Inflammatory macrophage (primary cell): ENCODE data around the gene LRRC32.
"Not testable (repeated sequence)": the region's sequence is repeated elsewhere in the genome, so short reads cannot be mapped to it uniquely, and the experiment has no call there.

Experiments used
- DNase-seq, 2 donors: peaks; one replicate each; pipeline ENCODE4 v3.0.0-alpha.2; 2020 to 2022

The LRRC32 gene

DNA sequence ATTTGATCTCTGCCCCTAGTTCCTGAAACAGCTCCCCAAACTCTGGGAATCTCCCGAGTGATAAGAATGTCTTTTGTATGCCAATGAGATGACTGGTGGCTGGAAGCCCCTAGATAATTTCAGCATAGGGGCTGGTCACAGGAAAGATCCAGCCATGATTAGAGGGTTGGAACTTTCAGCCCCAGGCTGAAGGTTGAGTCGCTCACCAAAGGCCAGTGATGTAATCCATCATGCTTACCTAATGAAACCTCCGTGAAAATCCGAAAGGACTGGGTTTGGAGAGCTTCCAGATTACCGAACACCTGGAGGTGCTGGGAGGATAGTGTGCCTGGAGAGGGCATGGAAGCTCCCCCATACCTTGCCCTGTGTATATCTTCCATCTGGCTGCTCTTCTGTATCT, 26.0 kb downstream of the LRRC32 start:
- DNase-seq, result no peak

DNA sequence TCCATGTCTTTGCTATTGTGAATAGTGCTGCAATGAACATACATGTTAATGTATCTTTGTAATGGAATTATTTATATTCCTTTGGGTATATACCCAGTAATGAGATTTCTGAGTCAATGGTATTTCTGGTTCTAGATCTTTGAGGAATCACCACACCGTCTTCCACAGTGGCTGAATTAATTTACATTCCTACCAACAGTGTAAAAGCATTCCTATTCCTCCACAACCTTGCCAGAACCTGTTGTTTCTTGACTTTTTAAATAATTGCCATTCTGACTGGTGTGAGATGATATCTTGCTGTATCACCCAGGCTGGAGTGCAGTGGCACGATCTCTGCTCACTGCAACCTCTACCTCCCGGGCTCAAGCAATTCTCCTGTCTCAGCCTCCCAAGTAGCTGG, 26.8 kb downstream of the LRRC32 start:
- not testable (repeated sequence) for DNase-seq

DNA sequence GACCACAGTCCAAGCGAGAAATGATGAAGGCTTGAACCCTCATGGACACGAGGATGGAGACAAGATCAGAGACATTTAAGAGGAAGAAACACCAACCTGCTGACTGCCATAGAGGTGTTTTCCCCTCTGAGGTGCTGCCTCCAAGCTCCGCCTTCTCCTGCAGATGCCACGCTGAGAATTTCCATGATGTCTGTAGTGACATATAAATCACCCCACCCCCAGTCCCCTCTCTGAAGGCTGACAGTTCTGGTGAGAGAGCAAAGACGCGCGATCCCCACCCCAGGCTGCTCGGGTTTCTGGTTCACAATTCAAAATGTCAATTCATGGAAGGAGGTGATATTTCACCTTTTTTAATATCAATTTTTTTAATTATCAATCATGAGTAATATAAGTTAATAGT, 28.2 kb downstream of the LRRC32 start:
- no peak for DNase-seq

GRCh38 chr11:76641905-76642304, 28.6 kb downstream of the LRRC32 start:
- DNase-seq, result no peak

GRCh38 chr11:76640501-76640900, 30.0 kb downstream of the LRRC32 start:
- DNase-seq, result no peak

GRCh38 chr11:76639621-76640020, 30.9 kb downstream of the LRRC32 start:
- no peak for DNase-seq

- no peak for DNase-seq
Observed at GRCh38 chr11:76638270-76639197, 32.0 kb downstream of the LRRC32 start.

- DNase-seq, result peak; percentile 59 to 68
Observed at GRCh38 chr11:76637491-76638269, 32.9 kb downstream of the LRRC32 start.

DNA sequence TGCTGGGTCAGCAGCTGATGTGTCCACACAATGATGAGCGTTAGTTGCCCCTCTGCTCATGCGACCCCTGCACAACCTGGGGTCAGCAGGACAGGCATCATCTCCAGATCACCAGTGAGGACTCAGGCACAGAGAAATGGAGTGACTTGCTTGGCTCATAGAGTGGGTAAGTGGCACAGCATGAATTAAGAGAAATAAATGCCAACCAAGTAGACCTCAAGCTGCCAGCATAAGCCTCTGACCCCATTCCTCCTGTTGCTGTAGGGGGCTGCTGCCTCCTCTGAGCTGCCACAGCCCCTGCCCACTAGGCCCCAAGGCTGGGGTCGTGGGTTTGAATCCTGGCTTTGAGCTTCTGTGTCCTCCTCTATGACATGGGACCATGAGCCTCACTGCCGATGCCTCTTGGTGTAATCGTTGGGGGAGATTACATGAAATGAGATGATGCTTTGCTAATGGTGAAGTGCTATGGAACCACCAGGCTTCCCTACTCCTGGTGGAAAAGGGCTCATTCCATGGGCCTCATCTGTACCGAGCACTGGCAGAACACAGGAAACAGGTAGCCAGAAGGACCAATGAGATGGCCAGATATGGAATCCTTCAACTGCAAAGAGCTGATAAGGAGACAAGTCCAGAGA, 33.6 kb downstream of the LRRC32 start:
- DNase-seq, result no peak

- no peak for DNase-seq
Observed at GRCh38 chr11:76635991-76636738, 34.4 kb downstream of the LRRC32 start.

- DNase-seq, result no peak
Observed at GRCh38 chr11:76634886-76635285, 35.7 kb downstream of the LRRC32 start.

- no peak for DNase-seq
Observed at GRCh38 chr11:76632492-76632891, 38.1 kb downstream of the LRRC32 start.

DNA sequence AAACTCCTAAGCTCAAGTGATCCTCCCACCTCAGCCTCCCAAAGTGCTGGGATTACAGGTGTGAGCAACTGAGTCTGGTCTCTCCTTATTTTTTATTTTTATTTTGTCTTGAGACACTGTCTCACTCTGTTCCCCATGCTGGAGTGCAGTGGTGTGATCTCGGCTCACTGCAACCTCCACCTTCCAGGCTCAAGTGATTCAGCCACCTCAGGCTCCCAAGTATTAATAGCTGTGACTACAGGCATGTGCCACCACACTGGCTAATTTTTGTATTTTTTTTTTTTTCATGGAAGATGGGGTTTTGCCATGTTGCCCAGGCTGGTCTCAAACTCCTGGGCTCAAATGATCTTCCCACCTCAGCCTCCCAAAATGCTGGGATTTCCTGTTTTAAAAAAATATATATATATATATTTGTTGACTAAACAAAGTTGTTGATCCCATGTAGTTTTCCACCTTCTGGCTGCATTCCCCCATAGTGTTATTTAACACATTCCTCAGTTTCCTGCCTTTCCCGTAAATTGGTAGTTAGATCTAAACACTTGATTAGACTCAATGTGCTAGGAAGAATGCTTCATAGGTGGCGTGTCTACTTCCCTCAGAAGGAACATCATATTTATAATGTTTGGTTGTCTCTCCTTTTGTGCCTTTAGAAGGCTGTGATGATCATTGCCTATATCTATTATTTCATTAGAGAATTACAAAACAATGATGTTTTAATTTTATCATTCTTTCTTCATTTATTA, 38.8 kb downstream of the LRRC32 start:
- no peak for DNase-seq

GRCh38 chr11:76630600-76631281, 39.8 kb downstream of the LRRC32 start:
- DNase-seq, result no peak

- peak; percentile 79 to 91 for DNase-seq
Observed at GRCh38 chr11:76629853-76630599, 40.5 kb downstream of the LRRC32 start.

DNA sequence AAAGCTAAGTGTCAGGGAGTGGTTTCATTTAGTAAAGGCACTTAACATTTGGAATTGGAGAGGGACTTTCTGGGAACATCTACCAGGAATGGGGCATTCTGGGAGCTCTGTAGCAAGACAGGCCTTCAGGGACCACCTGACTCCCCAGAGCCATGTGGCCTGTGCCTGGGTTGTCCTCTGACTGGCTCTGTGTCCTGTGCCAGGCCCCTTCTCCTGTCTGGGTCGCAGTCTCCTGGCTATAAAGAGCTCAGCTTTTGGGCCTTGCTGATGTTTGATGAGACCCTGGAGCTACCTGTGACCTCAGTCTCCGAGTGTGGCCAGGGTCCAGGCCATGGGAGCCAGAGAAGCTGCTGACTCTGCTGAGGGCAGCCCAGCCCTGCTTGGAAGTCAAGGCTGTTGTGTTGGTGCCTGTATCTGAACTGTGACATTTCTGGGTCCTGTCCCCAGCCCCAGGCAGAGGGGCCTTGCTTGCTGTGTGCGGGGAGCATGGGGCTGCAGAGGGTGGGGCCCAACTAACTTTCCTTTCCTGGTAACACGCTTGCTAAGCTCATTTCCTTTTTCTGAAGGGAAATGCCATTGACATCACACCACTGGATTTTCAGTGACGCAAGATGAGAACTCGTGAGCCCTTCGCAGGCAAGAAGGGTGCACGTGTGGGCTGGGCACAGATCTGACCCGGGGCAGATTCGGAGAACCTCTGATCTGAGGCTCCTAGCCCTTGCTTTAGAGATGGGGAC, 41.3 kb downstream of the LRRC32 start:
- DNase-seq, result peak; percentile 94 to 97

DNA sequence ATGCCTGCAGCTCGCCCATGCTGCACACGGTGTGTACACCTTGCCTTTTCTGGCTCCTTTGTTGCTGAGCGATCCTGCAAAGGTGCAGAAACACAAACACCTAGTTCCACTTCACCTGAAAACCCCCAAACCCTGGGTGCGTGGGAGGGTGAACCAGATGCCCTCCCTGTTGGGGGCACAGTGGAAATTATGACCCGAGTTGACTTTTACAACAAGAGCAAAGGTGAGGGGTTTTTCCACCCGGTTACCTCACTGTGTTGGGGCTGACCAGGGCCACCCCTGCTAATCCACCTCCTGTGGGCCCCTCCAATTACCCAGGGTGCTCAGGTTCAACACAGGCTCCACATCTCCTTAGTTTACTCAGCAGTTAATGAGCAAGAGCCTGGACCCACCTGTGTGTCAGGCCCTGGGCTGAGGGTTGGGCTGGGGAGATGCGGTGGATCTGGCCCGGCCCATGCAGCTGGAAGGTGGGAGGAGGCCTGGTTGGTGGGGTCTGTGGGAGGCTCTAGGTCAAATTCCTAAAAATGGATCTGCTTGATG, 42.1 kb downstream of the LRRC32 start:
- DNase-seq, result no peak

- DNase-seq, result peak; percentile 12 to 33
Observed at GRCh38 chr11:76627606-76628005, 42.9 kb downstream of the LRRC32 start.

DNA sequence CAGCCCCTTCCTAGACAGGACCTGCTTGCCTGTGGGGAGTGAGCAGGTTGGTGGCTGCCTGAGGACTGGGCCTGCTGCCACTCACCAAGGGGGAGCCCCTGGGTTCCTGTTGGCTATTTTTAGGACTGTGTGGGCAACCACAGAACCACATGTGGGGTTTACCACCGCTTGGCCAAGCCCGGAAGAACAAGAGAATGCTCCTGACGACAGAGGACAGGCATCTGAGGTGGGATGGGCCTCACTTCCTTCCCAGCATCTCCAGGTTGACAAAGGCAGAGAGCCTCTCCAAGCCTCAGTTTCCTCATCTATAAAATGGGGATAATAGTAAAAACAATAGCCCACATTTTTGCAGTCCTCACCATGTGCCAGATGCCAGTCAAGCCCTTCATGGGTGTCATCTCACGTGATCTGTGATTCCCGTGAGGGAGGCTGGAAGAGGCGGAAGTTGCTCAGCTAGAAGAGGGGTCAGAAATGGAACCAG, 43.6 kb downstream of the LRRC32 start:
- peak; percentile 68 to 87 for DNase-seq
